HG03045 (cell line): ENCODE data around the gene TBC1D14.
A peak's percentile ranks its signal among the peaks of the same experiment; 100 is the strongest.
"Not testable (repeated sequence)": the region's sequence is repeated elsewhere in the genome, so short reads cannot be mapped to it uniquely, and the experiment has no call there.

Experiments
- ATAC-seq: cut with Tn5 transposase; IDR thresholded peaks from one replicate; pipeline ENCODE4 v1.9.1; 2021; ENCODE audit warnings: mild to moderate bottlenecking, moderate library complexity; ENCODE audit not compliant: unreplicated experiment

The TBC1D14 gene

DNA sequence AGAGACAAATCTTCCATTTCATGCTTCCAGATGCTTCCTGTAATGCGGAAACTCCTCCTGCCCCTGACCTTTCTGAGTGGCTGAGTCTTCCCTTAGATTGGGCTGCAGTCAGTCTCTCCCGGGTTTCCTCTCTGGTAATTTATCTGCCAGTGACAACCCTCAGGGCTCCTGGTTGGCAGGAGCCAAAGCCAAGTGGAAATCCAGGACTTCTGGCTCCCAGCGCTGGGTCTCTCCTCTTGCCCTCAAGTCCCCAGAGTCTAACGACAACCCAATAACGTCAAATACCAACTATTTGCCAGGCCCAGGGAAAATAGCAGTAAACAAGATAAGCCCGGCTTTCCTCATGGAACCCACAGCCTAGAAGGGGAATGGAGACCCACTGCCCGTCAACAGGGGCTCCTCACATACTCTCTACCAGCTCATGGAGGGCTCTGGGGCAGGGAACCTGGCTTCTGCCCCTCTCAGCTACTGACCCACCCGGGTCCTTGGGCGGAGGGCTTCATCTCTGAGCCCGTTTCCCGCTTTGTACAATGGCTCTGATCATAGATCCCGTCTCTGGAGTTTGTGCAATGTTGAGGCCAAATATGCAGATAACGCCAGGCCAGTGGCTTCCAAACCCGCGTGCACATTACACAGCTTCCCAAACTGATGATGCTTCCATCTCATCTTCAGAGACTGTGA lies 1.1 kb upstream of the TBC1D14 start:
- no peak for ATAC-seq

DNA sequence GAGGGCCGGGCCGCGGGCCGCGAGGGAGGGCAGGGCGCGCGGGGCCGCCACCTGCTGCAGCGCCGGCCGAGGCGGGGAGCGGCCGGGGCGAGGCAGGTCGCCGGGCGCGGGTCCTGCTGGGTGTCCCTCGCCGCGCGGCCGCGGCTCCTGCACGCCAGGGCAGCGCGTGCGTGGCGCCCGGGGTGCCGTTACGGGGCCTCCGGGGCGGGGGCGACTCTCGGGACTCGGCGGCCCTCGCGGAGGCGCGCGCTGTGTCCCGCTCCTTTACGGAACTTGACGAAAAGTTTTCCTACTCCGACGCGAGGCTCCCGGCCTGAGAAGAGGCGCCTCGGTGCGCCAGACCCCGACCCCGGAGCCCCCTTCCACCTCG lies 329 bp downstream of the TBC1D14 start:
- ATAC-seq: peak; percentile 34

DNA sequence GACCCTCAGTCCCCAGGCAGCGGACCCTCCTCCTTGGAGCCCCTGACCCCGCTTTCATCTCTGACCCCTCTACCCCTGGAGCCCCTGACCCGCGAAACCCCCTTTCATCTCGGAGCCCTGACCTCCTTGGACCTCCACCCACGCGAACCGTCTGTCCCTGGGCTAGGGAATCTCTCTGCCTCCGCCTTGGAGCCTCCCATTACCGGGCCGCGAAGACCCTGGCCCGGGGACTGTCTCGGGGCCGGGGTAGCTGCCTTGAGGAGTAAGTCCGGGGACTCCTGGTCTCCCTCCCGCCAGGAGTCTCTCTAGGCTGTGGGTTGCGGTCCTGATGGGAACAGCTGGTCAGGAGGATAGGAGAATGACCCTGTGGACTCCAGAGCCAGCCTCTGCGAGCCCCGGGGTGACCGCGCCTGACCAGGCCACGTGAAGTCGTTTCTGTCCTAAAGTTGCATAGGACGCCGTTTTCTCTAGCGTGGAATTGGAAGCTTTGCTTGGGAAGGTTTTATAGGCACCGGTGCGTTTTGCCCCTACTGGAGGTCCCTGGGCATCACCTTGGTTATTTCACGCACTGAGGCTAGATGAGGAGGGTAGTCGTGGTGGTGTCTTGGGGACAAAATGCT lies 824 bp downstream of the TBC1D14 start:
- no peak for ATAC-seq

DNA sequence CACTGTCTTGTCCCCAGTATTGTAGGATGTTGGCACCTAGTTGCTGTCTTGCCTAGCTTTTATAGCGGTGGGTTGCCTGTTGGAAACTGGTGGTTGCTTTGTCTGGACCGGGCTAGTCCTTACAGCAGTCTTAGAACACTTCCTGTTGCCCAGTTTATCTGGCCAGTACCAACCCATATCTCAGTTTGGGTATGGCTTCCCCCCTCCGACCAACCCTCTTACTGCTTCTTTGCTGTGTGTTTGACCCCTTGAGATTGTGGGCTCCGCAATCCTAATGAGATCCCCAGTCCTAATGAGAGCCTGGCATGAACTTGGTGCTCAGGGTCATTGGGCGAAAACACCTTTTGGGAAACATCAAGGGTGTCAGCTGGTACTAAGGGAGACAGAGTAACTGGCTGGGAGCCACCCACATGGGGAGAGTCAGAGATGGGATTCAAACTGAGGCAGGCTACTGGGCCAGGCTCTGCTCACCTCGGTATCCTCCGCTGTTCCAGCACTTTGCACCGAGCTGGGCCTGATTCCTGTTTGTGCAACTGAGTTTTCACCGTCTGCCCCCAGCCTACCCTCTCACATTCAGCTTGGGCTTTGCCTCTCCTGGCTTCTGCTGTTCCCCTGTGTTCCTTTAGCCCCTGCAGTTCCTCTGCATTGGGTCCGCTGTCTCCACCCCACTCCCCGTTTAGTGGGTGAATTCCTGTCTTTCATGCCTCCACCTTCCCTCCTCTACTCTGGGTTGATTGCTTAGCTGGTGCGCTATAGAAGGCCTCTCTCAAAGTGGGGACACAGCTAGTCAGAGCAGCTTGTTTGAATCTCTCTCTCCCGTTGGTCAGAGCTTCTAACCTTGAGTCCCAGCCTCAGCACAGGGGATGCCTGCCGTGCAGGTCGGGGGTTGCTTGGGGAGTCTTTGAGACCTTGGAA lies 1.6 kb downstream of the TBC1D14 start:
- no peak for ATAC-seq

DNA sequence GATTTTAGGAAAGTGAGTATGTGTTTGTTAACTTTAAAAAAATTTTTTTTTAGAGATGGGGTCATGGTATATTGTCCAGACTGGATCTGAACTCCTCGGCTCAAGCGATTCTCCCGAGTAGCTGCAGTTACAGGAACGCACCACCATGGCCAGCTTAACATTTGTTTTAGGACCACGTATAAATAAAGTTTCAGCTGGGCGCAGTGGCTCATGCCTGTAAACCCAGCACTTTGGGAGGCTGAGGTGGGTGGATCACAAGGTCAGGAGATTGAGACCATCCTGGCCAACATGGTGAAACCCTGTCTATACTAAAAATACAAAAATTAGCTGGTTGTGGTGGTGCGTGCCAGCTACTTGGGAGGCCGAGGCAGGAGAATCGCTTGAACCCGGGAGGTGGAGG lies 2.3 kb downstream of the TBC1D14 start:
- ATAC-seq: not testable (repeated sequence)

DNA sequence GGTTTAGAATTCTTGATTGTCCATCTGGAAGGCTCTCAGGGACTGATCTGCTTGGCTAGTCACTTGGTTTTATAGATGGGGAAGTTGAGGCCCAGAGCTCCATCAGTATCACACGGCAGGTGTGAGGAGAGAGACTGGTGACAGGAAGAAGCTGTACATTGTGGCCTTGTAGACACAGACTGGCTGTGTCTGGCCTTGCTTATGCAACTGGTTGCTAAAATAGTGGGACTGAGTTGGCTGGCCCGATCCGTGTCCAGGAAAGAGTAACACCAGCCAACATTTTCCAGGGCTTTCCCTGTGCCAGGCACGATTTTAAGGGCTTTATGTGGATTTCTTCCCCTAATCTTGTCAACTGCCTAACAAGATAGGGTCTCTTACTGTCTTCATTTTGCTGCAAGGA lies 2.8 kb downstream of the TBC1D14 start:
- ATAC-seq: no peak

DNA sequence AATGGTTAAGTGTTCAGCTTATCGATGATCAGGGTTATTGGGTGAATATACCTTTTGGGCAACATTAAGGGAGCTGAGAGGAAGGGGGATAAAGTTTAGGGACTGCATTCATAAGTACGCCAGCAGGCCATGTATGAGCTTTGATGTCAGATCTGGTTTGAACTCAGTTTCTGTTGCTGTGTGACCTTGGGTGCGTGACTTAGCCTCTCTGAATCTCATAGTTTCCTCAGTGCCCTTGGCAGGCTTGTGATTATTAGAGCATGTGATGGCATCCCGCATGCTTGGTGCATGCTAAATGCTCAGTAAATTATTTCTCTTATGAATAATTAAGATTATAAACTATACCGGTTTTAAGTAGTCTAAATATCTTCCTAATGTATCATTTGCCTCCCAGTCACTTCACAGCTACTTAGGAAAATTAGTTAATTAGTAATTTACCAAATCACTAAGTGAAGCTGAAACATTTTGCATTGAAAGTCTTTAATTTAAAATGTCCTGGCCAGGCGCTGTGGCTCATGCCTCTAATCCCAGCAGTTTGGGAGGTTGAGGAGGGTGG lies 3.8 kb downstream of the TBC1D14 start:
- no peak for ATAC-seq

DNA sequence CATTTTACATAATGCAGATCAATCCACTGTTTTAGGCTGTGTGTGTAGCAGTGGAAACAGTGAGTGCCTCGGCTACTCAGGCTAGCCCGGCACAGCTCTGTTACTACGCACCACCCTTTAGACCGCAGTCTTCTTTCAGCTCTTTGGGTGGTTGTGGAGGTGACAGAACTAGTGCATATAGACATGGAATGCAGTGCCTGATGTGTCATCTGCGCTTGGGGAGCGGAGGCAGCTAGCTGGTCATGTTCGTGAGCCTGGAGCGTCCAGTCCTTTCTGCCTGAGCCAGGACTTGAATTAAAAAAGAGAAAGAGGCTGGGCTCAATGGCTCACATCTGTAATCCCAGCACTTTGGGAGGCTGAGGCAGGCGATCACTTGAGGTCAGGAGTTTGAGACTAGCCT lies 4.8 kb downstream of the TBC1D14 start:
- no peak for ATAC-seq

DNA sequence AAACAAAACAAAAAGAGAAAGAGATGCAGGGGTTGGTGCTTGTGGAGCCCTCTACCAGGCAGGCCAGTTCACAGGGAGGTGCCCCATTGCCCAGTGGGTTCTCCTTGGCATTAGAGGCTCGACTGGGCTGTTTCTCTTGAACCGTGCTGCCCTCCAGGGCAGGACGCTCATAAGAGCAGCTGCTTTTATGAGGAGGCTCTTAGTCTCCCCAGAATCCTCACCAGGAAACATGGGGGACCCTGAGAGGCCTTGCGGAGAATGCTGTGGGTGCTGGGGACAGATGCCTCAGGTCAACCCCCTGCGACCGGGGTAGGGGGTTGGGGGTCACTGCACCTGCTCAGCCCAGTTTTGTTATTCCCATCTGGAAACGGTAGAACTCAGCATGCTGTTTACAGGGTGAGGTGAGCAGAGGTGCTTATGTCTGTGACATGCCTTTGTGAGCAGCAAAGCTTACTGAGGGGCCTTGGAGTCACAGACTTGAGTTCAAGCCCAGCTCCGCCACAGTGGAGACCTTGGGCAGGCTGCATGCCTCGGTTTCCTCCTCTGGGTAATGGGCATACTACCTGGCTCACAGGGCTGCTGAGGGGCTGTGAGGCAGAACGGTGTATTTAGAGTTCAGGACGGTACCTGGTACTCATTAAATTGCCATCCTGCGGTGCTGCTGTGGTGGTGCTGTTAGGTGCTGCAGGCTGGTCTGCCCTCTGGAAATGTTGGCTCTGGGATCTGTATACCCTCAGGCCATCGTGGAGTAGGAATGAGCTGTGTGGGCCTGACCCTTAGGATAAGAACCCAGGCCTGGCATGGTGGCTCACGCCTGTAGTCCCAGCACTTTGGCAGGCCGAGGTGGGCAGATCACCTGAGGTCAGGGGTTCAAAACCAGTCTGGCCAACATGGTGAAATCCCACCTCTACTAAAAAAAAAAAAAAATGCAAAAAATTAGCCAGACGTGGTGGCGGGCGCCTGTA lies 5.7 kb downstream of the TBC1D14 start:
- ATAC-seq: no peak

DNA sequence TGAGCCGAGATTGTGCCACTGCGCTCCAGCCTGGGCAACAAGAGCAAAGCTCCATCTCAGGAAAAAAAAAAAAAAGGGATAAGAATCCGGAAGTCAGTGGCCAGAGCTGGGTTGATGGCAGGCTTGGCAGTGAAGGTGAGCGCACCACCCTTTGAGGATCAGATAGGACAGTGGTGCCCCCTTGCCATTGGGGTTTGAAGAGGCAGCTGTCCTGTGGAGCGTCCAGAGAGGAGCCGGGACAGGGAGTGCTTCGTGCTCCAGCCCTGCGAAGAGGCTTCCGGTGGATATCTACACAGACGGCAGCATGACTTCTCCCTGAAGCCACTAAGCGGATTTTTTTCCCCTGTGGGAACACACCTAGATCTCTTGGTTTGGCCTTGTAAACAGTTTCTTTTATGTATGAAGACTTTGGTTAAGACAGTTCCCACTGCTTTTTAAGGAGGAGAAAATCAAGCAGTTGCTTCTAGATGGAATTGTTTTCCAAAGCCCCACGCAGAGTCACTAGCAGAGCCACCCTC lies 6.5 kb downstream of the TBC1D14 start:
- ATAC-seq: no peak

DNA sequence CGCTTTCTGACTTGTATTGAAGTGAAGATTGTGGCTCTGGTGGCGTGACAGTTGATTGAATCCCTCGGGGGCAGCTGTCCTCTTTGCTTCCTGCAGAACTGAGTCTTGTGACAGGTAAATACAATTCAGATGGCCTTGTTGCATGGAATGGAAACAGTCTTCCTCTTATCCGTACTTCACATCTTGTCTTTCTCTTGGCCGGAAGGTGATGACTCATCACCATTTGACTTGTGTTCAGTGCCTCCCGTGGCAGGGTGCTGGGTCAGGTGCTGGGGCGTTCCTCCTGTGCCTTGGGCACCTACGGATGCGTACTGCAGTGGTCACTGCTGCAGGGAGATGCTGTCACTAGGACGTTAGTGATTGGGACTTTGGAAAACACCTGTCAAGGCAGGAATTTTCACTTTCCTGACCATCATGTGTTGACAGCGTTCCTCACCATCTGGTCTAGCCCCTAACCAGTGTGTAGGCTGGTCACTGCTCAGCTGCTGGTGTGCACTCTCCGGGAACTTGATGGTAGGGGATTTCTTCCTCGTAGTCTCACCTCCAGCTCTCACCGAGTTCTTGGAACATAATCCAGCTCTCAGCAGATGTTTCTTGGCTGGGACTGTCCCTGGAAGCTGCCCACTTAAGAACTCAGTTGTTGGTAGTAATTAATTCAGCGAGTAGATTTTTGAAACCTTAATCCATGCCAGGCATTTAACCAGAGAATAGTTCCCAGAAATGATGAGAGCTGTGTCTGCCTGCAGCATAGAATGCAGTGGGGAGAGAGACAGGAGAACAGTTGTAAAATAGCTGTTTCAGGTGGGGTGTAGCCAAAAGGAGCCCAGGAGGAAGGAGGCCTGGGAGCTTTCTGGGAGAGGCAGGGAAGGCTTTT lies 7.2 kb downstream of the TBC1D14 start:
- no peak for ATAC-seq

DNA sequence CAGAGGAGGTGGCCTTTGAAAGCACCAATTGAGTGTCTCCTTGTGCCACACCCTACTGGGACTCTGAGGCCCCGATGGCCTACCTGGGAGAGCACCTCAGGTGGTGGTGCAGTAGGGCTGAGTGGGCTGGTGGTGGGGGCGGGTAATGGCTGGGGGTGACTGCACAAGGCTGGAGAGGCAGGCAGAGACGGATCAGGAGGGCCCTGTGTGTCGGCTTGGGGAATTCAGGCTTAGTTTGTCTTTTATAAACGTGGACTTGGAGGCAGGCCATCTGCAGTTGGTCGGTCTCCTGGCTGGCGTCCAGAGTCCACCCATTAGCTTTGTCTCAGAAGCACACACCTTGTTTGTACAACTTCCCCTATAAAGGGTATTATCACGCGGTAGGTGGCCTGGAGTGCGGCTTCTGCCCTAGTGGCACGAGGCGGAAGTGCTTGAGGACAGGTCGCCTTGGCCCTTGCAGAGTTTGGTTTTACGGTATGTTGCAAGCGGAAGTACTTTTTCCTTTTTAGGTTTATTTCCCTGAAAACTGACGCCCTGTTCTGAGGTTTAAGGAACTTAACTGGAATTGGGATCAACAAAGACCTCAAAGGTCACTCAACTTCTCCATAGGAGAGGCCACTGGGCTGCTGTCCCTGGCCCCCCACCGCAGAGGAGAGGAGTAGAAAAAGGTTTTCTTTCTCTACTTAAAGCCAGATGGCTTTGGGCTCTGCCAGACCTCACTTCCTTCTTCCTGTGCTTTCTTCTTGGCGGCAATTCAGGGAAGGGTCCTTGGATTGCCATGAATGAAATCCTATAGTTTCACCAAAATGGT lies 8.0 kb downstream of the TBC1D14 start:
- peak; percentile 55 for ATAC-seq

DNA sequence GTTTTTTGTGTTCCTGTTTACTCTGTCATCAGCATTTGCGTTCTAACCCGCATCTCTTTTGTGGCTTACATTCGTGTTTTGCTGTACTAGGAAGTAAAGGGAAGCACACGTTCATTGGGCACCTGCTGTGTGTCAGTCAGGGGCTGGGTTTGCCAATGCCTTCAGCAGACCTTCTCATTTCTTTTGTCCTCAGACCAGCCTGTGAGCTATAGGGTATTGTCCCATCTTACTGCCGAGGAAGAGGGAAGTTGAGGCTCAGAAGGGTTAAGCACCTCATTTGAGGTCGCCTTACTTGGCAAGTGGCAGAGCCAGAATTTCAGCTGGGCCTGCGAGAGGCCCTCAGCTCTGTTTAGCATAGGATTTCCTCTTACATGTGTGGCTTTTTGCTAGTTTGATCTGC lies 8.7 kb downstream of the TBC1D14 start:
- no peak for ATAC-seq

DNA sequence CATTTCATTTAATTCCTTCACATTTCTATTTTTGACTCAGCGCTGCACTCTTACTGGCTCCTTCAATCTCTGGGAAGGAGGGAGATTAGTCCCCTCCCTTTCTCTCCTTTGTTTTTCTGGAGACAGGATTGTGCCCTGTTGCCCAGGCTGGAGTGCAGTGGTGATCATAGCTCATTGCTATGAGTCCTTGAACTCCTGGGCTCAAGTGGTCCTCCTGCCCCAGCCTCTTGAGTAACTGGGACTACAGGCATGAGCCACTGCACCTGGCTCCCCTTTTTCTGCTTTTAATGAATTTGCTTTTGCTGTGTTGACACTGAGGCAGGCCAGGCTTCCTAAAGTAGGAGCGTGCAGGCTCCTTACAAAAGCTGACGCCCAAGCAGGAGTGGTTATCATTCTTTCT lies 10.5 kb downstream of the TBC1D14 start:
- no peak for ATAC-seq

DNA sequence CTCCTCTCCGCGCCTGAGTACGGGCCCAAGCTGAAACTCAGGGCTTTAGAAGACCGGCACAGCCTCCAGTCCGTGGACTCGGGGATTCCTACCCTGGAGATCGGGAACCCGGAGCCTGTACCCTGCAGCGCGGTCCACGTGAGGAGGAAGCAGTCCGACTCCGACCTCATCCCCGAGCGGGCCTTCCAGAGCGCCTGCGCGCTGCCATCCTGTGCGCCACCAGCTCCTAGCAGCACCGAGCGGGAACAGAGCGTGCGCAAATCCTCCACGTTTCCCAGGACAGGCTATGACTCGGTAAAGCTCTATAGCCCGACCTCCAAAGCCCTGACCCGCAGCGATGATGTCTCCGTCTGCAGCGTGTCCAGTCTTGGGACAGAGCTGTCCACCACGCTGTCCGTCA lies 13.9 kb downstream of the TBC1D14 start:
- no peak for ATAC-seq

DNA sequence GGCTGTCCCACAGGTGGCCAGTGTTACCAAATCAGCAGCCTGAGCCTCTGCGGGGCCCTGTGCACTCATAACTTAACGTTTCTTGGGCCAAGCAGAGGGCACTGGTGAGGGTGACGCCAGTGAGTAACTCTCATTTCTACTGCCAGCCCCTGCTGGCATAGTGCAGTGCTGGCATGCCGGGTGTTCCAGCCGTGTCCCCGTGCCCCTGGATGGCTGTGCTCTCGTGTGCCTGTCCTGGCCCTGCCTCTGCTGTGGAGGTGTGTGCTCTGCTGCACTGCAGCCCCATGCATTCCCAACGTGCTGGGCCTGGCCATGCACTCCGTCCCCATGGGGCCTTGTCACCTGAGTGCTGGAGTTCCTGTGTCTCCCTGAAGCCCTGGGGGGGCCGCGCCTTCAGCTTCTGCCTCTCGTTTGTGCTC lies 14.7 kb downstream of the TBC1D14 start:
- ATAC-seq: no peak

DNA sequence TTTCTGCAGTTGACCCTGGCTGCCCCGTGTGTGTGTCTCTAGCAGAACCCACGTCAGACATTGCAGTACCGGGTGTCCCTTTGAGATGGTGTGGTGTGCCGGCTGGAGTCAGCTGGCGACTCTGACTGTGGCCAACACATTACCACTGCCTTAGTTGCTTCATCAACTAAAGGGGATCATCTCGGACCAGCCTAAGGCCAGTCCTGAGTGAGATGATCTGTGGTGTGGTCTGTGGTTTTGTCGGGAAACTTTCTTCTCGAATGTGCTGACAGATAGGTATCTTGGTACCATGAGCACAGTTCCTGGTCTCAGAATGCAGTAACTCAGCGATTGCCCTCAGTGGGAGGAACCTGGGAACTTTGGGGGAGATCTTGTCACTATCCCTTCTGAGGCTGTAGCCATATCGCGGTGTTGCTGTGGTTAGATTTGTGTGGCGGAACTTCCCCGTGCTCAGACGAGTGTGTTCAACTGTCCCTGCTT lies 15.8 kb downstream of the TBC1D14 start:
- no peak for ATAC-seq

DNA sequence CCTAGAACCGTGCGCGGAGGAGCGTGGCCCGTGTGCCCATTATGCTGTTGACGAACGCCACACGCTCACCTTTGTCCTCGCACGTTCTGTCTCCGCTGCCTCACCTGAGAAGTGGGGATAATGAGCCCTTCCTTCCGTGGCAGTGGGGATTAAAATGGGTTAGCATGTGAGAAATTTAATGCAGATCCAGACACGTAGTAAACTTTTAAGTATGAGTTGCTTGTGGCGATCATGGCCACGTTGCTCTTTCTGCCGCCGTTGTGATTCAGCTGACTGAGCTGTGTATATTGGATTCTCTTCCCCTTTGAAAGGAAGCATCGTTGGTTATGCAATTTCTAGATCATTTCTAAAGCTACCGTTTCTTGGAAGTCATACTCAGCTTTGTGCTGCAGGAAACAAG lies 16.5 kb downstream of the TBC1D14 start:
- no peak for ATAC-seq
